HL-60 (cell line): ENCODE results near the gene SELENBP1.

Experiments
- DNase-seq, 2 experiments: peaks; one replicate each; pipeline ENCODE4 v3.0.0-alpha.2; 2010 to 2020; ENCODE audit warnings: low read depth in 1 of 2, low spot score in 1 of 2
- H3K27ac ChIP-seq: fragments of 250-450 bp; sonication (Bioruptor Pico); replicated peaks from 2 replicates; pipeline ENCODE4 v1.5.1; 2020; ENCODE audit warnings: mild to moderate bottlenecking, moderate library complexity
- H3K27me3 ChIP-seq: fragments of 250-450 bp; sonication (Bioruptor Pico); 2 replicates; pipeline ENCODE4 v1.5.1; 2021; ENCODE audit warnings: mild to moderate bottlenecking, moderate library complexity; ENCODE audit not compliant: insufficient read depth, poor library complexity, severe bottlenecking
- H3K4me3 ChIP-seq: replicated peaks from 2 replicates; pipeline ENCODE4 v1.5.1; 2011; ENCODE audit warnings: mild to moderate bottlenecking, control low read depth, low read length; ENCODE audit not compliant: insufficient read depth
- CTCF ChIP-seq: IDR thresholded peaks from one replicate; pipeline ENCODE4 v1.5.1; 2011; ENCODE audit warnings: low read length, control low read depth, inconsistent platforms; ENCODE audit not compliant: insufficient read depth
- GABPA ChIP-seq: IDR thresholded peaks from 2 replicates; pipeline ENCODE4 v1.6.1; 2012; ENCODE audit warnings: low read depth
- POLR2AphosphoS5 ChIP-seq: IDR thresholded peaks from 2 replicates; pipeline ENCODE4 v1.6.1; 2012; ENCODE audit warnings: low read depth
- REST ChIP-seq: IDR thresholded peaks from 2 replicates; pipeline ENCODE4 v1.6.1; 2012; ENCODE audit warnings: low read depth; ENCODE audit not compliant: insufficient replicate concordance
- SPI1 ChIP-seq: IDR thresholded peaks from 2 replicates; pipeline ENCODE4 v1.6.1; 2012; ENCODE audit warnings: low read depth, mild to moderate bottlenecking, borderline replicate concordance

SELENBP1 gene

GRCh38 chr1:151408891-151409290 is 36.4 kb upstream of the SELENBP1 start:
- Histone ChIP-seq H3K4me3 (no peak overlapping the region), H3K27me3 (no peaks in the 10 kb centered on the region), H3K27ac (no peak overlapping the region)
- DNase-seq = no peak
- no peak for TF ChIP-seq GABPA
- TF ChIP-seq POLR2AphosphoS5 = no peak
- TF ChIP-seq CTCF = no peak
- no peak for TF ChIP-seq SPI1
- TF ChIP-seq REST = no peak

GRCh38 chr1:151407304-151407703 is 34.8 kb upstream of the SELENBP1 start:
- Histone ChIP-seq H3K27ac (no peak overlapping the region), H3K27me3 (no peaks in the 10 kb centered on the region), H3K4me3 (no peak overlapping the region)
- no peak for DNase-seq
- TF ChIP-seq POLR2AphosphoS5 (no peak), CTCF (no peak), SPI1 (no peak), GABPA (no peak), REST (no peak)

- DNase-seq = no peak
- TF ChIP-seq GABPA (no peak), REST (no peak), SPI1 (no peak), CTCF (no peak), POLR2AphosphoS5 (no peak)
- no peak overlapping the region for H3K27ac ChIP-seq
These were observed 33.7 kb upstream of the SELENBP1 start for GRCh38 chr1:151406176-151406575.

More at GRCh38 chr1:151406176-151406575, 33.7 kb upstream of the SELENBP1 start:
- Histone ChIP-seq H3K4me3 (no peak overlapping the region), H3K27me3 (no peaks in the 10 kb centered on the region)
